IPS-18a (cell line): ENCODE measurements around the gene TTC27.

ENCODE experiments used
- H3K27ac ChIP-seq: one replicate; pipeline ENCODE4 v1.5.1; 2013; ENCODE audit warnings: low read length
- H3K27me3 ChIP-seq: one replicate; pipeline ENCODE4 v1.6.1; 2013; ENCODE audit warnings: mild to moderate bottlenecking, low read length; ENCODE audit not compliant: control insufficient read depth, insufficient read depth
- H3K36me3 ChIP-seq: one replicate; pipeline ENCODE4 v1.6.1; 2013; ENCODE audit warnings: low read depth, low read length; ENCODE audit not compliant: control insufficient read depth
- H3K4me1 ChIP-seq: one replicate; pipeline ENCODE4 v1.6.1; 2013; ENCODE audit warnings: low read depth, low read length; ENCODE audit not compliant: control insufficient read depth
- H3K4me3 ChIP-seq: one replicate; pipeline ENCODE4 v1.5.1; 2013; ENCODE audit warnings: low read length
- H3K9ac ChIP-seq: one replicate; pipeline ENCODE4 v1.6.1; 2013; ENCODE audit warnings: mild to moderate bottlenecking, low read length, moderate library complexity
- H3K9me3 ChIP-seq: one replicate; pipeline ENCODE4 v1.6.1; 2013; ENCODE audit warnings: low read depth, low read length; ENCODE audit not compliant: control insufficient read depth

TTC27 gene

GRCh38 chr2:32798829-32799228 lies 171.0 kb downstream of the TTC27 start:
- Histone ChIP-seq H3K36me3 (no peaks in the 10 kb centered on the region), H3K27ac (no peak overlapping the region), H3K4me3 (no peak overlapping the region), H3K27me3 (no peaks in the 10 kb centered on the region), H3K9me3 (no peaks in the 10 kb centered on the region), H3K4me1 (no peaks in the 10 kb centered on the region), H3K9ac (no peak overlapping the region)

- Histone ChIP-seq H3K4me1 (no peaks in the 10 kb centered on the region), H3K9me3 (no peaks in the 10 kb centered on the region), H3K36me3 (no peaks in the 10 kb centered on the region), H3K27me3 (no peaks in the 10 kb centered on the region), H3K27ac (no peak overlapping the region), H3K9ac (no peak overlapping the region), H3K4me3 (no peak overlapping the region)
These were observed 173.9 kb downstream of the TTC27 start for GRCh38 chr2:32801741-32802140.

GRCh38 chr2:32802877-32803276 lies 175.0 kb downstream of the TTC27 start:
- no peak overlapping the region for H3K4me3 ChIP-seq
- H3K9ac ChIP-seq, result no peak overlapping the region
- no peaks in the 10 kb centered on the region for H3K36me3 ChIP-seq
- no peaks in the 10 kb centered on the region for H3K27me3 ChIP-seq
- H3K27ac ChIP-seq, result no peak overlapping the region
- H3K9me3 ChIP-seq, result no peaks in the 10 kb centered on the region
- H3K4me1 ChIP-seq, result no peaks in the 10 kb centered on the region

GRCh38 chr2:32804205-32804604 lies 176.4 kb downstream of the TTC27 start:
- H3K27me3 ChIP-seq, result no peaks in the 10 kb centered on the region
- no peak overlapping the region for H3K9ac ChIP-seq
- H3K4me1 ChIP-seq, result no peaks in the 10 kb centered on the region
- no peak overlapping the region for H3K4me3 ChIP-seq
- no peaks in the 10 kb centered on the region for H3K36me3 ChIP-seq
- no peaks in the 10 kb centered on the region for H3K9me3 ChIP-seq
- H3K27ac ChIP-seq, result no peak overlapping the region

- no peaks in the 10 kb centered on the region for H3K36me3 ChIP-seq
- no peaks in the 10 kb centered on the region for H3K4me1 ChIP-seq
- no peak overlapping the region for H3K9ac ChIP-seq
- no peaks in the 10 kb centered on the region for H3K9me3 ChIP-seq
- no peaks in the 10 kb centered on the region for H3K27me3 ChIP-seq
- H3K4me3 ChIP-seq, result no peak overlapping the region
- H3K27ac ChIP-seq, result no peak overlapping the region
These were observed 177.6 kb downstream of the TTC27 start for GRCh38 chr2:32805104-32806095.

- H3K9me3 ChIP-seq, result no peaks in the 10 kb centered on the region
These were observed 179.0 kb downstream of the TTC27 start for GRCh38 chr2:32806857-32807256.

DNA sequence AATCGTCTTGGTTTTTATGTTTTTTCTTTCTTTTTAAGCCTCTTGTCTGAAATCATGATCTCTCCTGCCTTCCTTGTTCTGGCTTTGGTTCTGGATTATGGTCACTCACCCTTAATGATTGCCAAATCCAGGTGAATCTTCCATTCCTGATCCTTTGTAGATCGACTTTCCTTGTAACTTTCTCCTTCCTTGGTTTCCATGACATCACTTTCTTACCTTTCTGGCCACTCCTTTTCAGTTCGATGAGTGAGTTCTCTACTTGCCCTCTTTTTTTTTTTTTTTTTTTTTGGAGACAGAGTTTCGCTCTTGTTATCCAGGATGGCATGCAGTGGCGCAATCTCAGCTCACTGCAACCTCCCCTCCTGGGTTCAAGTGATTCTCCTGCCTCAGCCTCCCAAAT lies 179.8 kb downstream of the TTC27 start:
- Histone ChIP-seq H3K4me3 (no peak overlapping the region), H3K4me1 (no peaks in the 10 kb centered on the region), H3K27ac (no peak overlapping the region), H3K27me3 (no peaks in the 10 kb centered on the region), H3K9ac (no peak overlapping the region), H3K36me3 (no peaks in the 10 kb centered on the region), H3K9me3 (no peaks in the 10 kb centered on the region)

More at GRCh38 chr2:32806857-32807256, 179.0 kb downstream of the TTC27 start:
- Histone ChIP-seq H3K9ac (no peak overlapping the region), H3K4me3 (no peak overlapping the region), H3K4me1 (no peaks in the 10 kb centered on the region), H3K27ac (no peak overlapping the region), H3K36me3 (no peaks in the 10 kb centered on the region), H3K27me3 (no peaks in the 10 kb centered on the region)

- H3K9ac ChIP-seq, result no peak overlapping the region
- H3K4me1 ChIP-seq, result no peaks in the 10 kb centered on the region
- H3K9me3 ChIP-seq, result no peaks in the 10 kb centered on the region
- no peaks in the 10 kb centered on the region for H3K36me3 ChIP-seq
- no peak overlapping the region for H3K27ac ChIP-seq
- no peak overlapping the region for H3K4me3 ChIP-seq
- H3K27me3 ChIP-seq, result no peaks in the 10 kb centered on the region
These were observed 183.2 kb downstream of the TTC27 start for GRCh38 chr2:32810909-32811495.

DNA sequence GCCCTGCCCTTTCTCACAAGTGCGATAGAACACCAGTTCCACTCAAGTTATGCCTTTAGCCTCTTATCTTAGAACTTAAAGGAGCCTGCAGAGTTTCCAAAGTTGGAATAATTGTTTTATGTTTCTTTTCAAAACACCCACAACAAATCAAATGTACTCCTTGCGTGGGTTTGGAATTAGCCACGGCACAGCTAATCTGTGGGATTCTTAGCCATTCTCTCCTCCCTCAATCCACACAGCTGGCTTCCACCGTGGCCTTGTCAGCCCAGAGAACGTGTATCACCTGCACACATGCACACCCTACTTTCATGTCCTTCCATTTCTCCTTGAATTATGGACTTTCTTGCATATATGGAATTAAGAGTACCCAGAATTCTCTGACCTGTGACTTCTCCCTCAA lies 183.8 kb downstream of the TTC27 start:
- H3K27me3 ChIP-seq, result no peaks in the 10 kb centered on the region
- H3K36me3 ChIP-seq, result no peaks in the 10 kb centered on the region
- no peak overlapping the region for H3K9ac ChIP-seq
- H3K4me1 ChIP-seq, result no peaks in the 10 kb centered on the region
- no peak overlapping the region for H3K27ac ChIP-seq
- no peaks in the 10 kb centered on the region for H3K9me3 ChIP-seq
- H3K4me3 ChIP-seq, result no peak overlapping the region

DNA sequence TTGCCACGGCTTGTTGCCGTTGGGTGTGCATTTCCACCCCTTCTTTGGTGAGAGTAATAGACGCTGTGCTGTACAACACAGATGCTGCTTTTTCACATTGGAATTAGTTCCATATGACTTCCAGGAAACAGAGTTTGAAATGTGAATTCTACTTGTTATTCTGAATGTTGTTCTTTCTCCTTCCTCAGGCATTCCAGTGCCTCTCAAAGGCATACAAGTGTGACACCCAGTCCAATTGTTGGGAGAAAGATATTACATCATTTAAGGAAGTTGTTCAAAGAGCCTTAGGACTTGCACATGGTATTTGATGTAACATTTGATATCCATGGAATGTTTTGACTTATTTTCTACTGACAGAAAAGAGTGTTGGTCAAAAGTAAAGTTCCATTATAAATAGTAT lies 184.5 kb downstream of the TTC27 start:
- no peaks in the 10 kb centered on the region for H3K4me1 ChIP-seq
- no peaks in the 10 kb centered on the region for H3K9me3 ChIP-seq
- H3K4me3 ChIP-seq, result no peak overlapping the region
- H3K9ac ChIP-seq, result no peak overlapping the region
- no peaks in the 10 kb centered on the region for H3K36me3 ChIP-seq
- H3K27ac ChIP-seq, result no peak overlapping the region
- H3K27me3 ChIP-seq, result no peaks in the 10 kb centered on the region

DNA sequence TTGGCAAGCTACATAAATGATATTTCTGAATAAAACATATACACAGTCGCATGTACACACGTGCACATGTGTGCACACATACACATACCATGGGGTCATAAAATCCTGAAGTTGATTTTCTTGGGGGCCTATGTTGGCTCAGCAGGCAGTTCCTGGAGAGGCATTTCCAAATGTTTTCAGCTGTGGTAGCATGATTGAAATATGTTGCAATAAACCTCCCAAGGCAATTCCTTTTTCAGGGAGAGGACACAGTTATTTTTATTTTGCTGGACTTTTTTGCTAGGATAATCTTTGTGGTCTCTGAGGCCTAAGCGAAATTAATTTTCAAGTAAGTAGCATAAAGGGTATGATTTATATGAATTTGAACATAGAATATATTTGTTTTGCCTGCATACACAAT lies 192.2 kb downstream of the TTC27 start:
- Histone ChIP-seq H3K4me1 (no peaks in the 10 kb centered on the region), H3K27ac (no peak overlapping the region), H3K4me3 (no peak overlapping the region), H3K27me3 (no peaks in the 10 kb centered on the region), H3K36me3 (no peaks in the 10 kb centered on the region), H3K9ac (no peak overlapping the region), H3K9me3 (no peaks in the 10 kb centered on the region)

DNA sequence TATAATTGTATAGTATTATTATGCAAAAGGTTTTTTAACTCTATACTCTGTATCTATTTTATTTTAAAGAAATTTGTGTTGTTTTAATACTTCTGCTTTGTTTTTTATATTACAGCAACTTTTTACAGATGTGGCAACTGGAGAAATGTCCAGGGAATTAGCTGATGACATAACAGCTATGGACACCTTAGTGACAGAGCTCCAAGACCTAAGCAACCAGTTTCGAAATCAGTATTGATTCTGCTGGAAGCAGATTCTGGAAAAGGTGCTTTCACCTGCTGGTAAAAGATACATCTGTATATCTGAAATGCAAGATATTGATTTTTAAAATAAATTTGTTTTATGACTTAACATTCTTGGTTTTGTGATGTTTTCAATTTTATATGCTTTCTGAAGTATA lies 192.9 kb downstream of the TTC27 start:
- H3K4me3 ChIP-seq, result no peak overlapping the region

More for the DNA sequence above, 192.9 kb downstream of the TTC27 start:
- Histone ChIP-seq H3K9ac (no peak overlapping the region), H3K27ac (no peak overlapping the region), H3K4me1 (no peaks in the 10 kb centered on the region), H3K27me3 (no peaks in the 10 kb centered on the region), H3K9me3 (no peaks in the 10 kb centered on the region), H3K36me3 (no peaks in the 10 kb centered on the region)
